CD4-positive, alpha-beta T cell treated with Interleukin-17A for 4 hours (primary cell): ENCODE results near the gene CALD1.

ENCODE experiments used
- DNase-seq: peaks from one replicate; pipeline ENCODE4 v3.0.0-alpha.2; 2020; ENCODE audit warnings: mixed read lengths

The CALD1 gene

GRCh38 chr7:134900166-134900982, 120.9 kb downstream of the CALD1 start:
- no peak for DNase-seq

DNA sequence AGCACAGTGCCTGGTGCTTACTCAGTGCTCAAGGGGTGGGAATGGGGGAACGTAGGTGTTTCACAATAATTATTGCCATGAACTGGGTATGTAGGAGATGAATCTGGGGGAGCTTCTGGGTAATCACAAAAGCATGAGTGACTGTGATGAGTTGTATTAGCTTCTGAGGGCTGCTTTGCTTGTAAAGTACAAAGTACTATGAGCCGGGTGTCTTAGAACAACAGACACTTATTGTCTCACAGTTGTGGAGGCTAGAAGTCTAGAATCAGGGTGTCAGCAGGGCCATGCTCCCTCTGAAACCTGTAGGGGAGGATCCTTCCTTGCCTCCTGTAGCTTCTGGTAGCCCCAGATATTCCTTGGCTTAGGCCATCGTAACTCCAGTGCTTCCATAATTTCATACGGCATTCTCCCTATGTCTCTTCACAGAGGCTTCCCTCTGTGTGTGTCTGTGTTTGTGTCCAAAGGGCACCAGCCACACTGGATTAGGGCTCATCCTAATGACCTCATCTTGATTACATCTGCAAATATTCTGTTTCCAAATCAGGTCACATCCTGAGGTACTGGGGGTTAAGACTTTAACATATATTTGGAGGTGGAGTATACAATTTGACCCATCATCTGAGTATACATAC, 122.1 kb downstream of the CALD1 start:
- DNase-seq = no peak

- no peak for DNase-seq
These were observed 122.6 kb downstream of the CALD1 start for GRCh38 chr7:134902058-134902457.

DNA sequence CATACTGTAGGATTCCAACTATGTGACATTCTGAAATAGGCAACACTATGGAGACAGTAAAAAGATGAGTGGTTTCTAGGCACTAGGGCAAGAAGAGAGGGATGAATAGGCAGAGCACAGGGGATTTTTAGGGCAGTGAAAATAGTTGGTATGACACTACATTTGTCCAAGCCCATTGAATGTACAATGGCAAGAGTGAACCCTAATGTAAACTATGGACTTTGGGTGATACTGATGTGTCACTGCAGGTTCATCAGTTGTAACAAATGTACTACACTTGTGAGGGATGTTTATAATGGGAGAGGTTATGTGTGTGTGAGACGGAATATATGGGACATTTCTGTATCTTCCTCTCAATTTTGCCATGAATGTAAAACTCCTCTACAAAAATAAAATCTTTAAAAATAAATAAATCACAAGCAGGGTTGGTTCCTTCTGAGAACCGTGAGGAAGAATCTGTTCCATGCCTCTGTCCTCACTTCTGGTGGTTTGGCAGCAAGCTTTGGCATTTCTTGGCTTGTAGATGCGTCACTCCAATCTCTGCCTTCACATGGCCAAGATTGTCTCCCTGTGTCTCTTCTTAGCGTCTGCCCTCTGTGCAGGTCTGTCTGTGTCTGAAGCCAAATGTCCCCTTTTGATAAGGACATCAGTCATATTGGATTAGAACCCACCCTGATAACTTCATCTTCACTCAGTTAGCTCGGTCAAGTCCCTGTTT, 123.8 kb downstream of the CALD1 start:
- no peak for DNase-seq

GRCh38 chr7:134905375-134905774, 125.9 kb downstream of the CALD1 start:
- no peak for DNase-seq

DNA sequence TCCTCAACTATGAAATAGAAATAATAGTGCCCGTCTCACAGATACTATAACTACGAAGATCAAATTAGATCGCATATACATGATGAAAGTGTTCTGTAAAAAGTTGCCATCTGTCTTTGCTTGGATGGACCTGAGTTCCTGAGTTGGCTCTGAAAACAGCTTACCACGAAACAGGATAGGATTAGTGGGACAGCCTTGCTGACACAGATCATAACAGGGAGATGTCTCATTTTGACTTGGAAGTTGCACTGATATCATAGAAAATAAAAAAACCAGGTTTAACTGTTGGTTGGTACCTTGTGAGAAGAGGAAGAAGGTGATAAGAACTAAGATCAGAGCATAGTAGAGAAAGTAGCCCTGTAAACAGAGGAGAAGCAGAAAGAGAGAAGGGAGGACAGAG, 127.6 kb downstream of the CALD1 start:
- no peak for DNase-seq

DNA sequence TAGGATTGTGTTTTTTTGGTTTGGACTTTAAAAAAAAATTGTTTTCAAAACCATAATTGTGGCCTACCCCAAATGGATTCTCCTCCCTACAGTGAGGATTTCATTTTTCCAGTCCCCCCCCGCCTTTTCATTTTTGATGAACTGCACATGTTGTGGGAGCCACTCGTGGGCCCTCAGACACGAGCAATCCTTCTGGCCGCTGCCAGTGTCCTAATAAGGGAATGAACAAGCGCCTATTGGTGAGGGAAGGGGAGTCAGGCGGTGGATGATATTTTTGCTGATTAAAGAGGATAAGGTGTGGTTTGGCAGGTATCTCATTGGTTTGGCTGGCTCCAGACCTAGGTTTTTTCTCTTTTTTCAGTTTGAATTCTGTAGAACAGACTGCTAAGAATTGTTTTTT, 128.2 kb downstream of the CALD1 start:
- DNase-seq = no peak

- DNase-seq = no peak
These were observed 128.9 kb downstream of the CALD1 start for GRCh38 chr7:134908289-134908688.

- no peak for DNase-seq
These were observed 130.9 kb downstream of the CALD1 start for GRCh38 chr7:134910214-134910890.

DNA sequence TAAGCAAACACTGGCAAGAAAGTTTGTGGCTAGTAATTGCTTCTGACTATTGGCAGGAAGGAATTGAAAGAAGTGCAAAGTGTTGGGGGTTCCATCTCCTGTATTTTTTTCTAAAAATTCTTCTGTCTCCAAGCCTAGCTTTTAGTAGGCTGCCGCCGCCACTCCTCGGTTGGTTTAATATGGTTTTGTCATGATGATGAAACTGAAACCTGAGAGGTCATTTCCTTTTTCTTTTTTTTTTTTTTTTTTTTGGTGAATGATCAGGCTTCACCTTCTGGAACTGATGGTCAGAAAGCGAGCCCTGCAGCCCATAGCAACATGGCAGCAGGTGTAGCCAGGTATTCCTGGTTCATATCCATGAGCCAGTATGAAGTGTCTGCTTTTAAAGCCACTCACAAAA, 131.5 kb downstream of the CALD1 start:
- no peak for DNase-seq

DNA sequence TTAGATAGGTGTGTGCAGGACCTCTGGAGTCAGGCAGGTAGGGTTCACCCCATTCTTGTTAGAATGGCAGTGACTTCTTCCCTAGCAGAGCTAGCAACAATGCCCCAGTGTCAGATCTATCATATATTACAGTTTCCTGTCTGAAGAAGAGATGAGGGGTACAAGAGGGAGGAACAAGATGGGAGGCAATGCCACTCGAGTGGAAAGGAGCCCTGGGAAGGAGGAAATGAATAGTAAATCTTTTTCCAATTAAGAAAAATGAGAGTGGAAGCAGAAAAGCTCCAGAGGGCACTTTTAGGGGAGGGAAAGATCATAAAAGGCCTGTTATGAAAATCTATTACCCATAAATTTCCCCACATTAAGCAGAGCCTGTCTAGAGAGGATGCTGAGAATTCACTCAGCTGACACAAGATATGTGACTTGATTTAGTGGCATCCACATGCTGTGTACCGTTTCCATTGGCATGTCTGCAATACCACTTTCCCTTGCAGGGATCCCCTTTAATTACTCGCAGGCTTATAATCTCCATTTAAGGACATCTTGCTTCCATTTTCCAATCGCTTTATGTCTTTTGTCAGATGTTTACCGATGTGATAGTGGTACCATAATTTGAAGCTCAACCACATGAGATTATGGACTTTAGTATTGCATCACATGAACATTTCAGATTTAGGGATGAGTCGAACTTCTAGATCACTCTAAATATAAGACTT, 136.9 kb downstream of the CALD1 start:
- DNase-seq = no peak

DNA sequence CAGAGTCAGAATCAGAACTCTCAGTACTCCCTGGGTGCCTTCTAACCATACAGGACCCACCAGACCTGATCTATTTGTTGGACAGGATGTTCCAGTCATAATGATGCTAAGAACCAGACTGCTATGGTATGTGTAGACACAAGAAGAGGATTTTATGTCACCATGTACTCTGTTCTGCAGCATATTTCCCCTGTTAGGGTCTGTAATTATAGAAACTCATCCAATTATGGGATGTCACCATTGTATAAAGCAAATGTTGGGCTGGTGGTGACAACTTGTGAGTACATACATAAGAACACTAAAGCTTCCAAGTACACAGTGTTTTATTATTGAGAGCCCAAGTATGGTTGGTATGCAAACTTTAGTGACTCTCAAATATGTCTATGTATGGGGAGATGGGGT, 139.8 kb downstream of the CALD1 start:
- no peak for DNase-seq

GRCh38 chr7:134920026-134920753, 140.8 kb downstream of the CALD1 start:
- no peak for DNase-seq

GRCh38 chr7:134922720-134923704, 143.6 kb downstream of the CALD1 start:
- DNase-seq = no peak

DNA sequence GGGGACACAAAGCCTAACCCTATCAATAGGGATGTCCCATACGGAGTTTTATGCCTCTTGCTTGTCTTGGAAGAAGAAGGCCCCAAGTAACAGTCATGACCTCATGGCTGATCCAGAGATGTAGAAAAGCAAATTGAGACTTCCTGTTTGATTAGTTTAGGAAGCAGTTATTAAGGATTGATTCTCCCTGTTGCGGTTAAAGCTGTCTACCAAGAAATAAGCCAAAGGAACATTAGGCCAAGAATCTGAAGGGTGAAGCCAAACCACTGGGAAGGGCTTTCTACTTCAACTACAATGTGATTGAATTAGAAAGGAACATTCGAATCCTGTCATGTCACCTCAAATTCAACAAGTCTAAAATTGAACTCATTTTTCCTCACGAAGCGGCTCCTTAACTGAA, 146.3 kb downstream of the CALD1 start:
- DNase-seq = no peak

GRCh38 chr7:134926396-134926795, 147.0 kb downstream of the CALD1 start:
- no peak for DNase-seq

DNA sequence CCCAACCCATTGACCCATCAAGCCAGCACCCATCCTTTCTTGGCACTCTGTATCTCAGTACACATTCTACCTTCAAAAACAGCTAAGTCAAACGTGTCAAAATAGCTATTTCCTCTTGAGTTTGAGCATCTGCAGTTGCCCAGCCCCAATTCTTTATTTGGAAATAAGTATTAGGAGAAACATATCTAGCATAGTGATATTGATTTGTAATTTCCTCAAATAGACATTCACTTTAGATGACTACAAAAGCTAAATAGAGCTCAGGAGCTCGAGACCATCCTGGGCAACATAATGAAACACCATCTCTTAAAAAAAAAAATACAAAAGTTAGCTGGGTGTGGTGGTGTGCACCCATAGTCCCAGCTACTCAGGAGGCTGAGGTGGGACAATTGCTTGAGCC, 147.6 kb downstream of the CALD1 start:
- DNase-seq = no peak

- DNase-seq = no peak
These were observed 148.3 kb downstream of the CALD1 start for GRCh38 chr7:134927723-134928122.

- no peak for DNase-seq
These were observed 149.1 kb downstream of the CALD1 start for GRCh38 chr7:134928554-134928953.

DNA sequence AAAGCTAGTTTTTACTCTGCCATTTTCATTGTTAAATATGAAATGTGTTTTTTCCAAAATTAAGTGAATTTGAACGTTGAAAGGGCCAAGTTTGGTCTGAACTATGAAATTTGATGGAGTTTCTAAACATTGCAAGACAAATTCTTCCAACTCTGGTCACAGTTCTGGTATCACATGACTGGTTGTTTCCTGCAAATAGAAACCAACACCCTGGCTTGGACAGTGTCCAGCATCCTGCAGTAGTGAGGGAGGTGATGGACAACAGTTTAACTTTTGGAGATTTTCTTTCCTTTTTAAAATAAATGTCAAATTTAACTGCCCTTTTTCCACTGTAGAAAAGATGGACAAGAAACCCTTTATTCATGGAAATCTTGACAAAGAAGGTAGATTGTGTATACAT, 152.1 kb downstream of the CALD1 start:
- no peak for DNase-seq
